Liver (tissue), 9 donors: ENCODE measurements around the gene ALMS1. TPM values are rescaled to one million over a fixed set of nuclear protein-coding genes. Genes with fewer than 3 reads are reported as not detected.

ENCODE experiments used
- DNase-seq: peaks from one replicate; pipeline ENCODE4 v3.0.0-alpha.2; 2017; ENCODE audit warnings: low spot score
- H3K27ac ChIP-seq, 2 donors: one replicate each; pipeline ENCODE4 v1.7.0; 2013; ENCODE audit warnings: inconsistent platforms in 2 of 2, low read length in 2 of 2, control low read depth in 1 of 2, low read depth in 1 of 2, mild to moderate bottlenecking in 1 of 2
- H3K27me3 ChIP-seq, 4 donors: one replicate each; pipeline versions ENCODE4 v1.6.1 to v1.7.0; 2013; ENCODE audit warnings: low read length in 3 of 4, inconsistent platforms in 1 of 4, mild to moderate bottlenecking in 1 of 4, moderate library complexity in 1 of 4; ENCODE audit not compliant: control insufficient read depth in 4 of 4, insufficient read depth in 4 of 4
- H3K36me3 ChIP-seq, 4 donors: one replicate each; pipeline versions ENCODE4 v1.6.1 to v1.7.0; 2013; ENCODE audit warnings: low read length in 3 of 4, mild to moderate bottlenecking in 3 of 4, low read depth in 1 of 4, moderate library complexity in 1 of 4; ENCODE audit not compliant: control insufficient read depth in 4 of 4, insufficient read depth in 3 of 4
- H3K4me1 ChIP-seq, 4 donors: one replicate each; pipeline versions ENCODE4 v1.6.1 to v1.7.0; 2013; ENCODE audit warnings: low read length in 3 of 4, mild to moderate bottlenecking in 3 of 4, moderate library complexity in 1 of 4; ENCODE audit not compliant: control insufficient read depth in 4 of 4, insufficient read depth in 4 of 4
- H3K4me3 ChIP-seq, 3 donors: one replicate each; pipeline versions ENCODE4 v1.6.1 to v1.7.0; 2013; ENCODE audit warnings: low read length in 3 of 3, control low read depth in 1 of 3, low read depth in 1 of 3, mild to moderate bottlenecking in 1 of 3
- H3K9ac ChIP-seq, 2 donors: one replicate each; pipeline ENCODE4 v1.7.0; 2013; ENCODE audit warnings: low read length in 2 of 2, mild to moderate bottlenecking in 2 of 2, moderate library complexity in 2 of 2, control low read depth in 1 of 2, low read depth in 1 of 2
- H3K9me3 ChIP-seq, 4 donors: one replicate each; pipeline versions ENCODE4 v1.6.1 to v1.7.0; 2013; ENCODE audit warnings: low read length in 3 of 4; ENCODE audit not compliant: control insufficient read depth in 4 of 4
- ATF3 ChIP-seq: IDR thresholded peaks from 2 replicates; pipeline ENCODE4 v1.6.1; 2016; ENCODE audit warnings: antibody characterized with exemption
- EGR1 ChIP-seq, 2 donors: IDR thresholded peaks; 2 replicates each; pipeline ENCODE4 v1.6.1; 2016 to 2018; ENCODE audit warnings: antibody characterized with exemption in 2 of 2, low read depth in 2 of 2
- FOXA1 ChIP-seq: IDR thresholded peaks from 2 replicates; pipeline ENCODE4 v1.6.1; 2016; ENCODE audit warnings: antibody characterized with exemption
- FOXA2 ChIP-seq: IDR thresholded peaks from 2 replicates; pipeline ENCODE4 v1.6.1; 2016; ENCODE audit warnings: antibody characterized with exemption
- GABPA ChIP-seq, 2 donors: IDR thresholded peaks in 1 of 2; conservative IDR thresholded peaks in 1 of 2; 2 replicates each; pipeline ENCODE4 v1.6.1; 2016; ENCODE audit warnings: antibody characterized with exemption in 2 of 2, mild to moderate bottlenecking in 1 of 2, moderate library complexity in 1 of 2
- HNF4A ChIP-seq, 2 donors: conservative IDR thresholded peaks; 2 replicates each; pipeline ENCODE4 v1.6.1; 2016; ENCODE audit warnings: antibody characterized with exemption in 2 of 2, mild to moderate bottlenecking in 2 of 2
- HNF4G ChIP-seq: IDR thresholded peaks from 2 replicates; pipeline ENCODE4 v1.6.1; 2016; ENCODE audit warnings: antibody characterized with exemption
- JUND ChIP-seq, 2 donors: IDR thresholded peaks; 2 replicates each; pipeline ENCODE4 v1.6.1; 2016; ENCODE audit warnings: antibody characterized with exemption in 2 of 2
- MAX ChIP-seq: IDR thresholded peaks from 2 replicates; pipeline ENCODE4 v1.6.1; 2016; ENCODE audit warnings: antibody characterized with exemption
- NR2F2 ChIP-seq: IDR thresholded peaks from 2 replicates; pipeline ENCODE4 v1.6.1; 2016; ENCODE audit warnings: antibody characterized with exemption
- RAD21 ChIP-seq, 2 donors: IDR thresholded peaks; 2 replicates each; pipeline ENCODE4 v1.6.1; 2016; ENCODE audit warnings: antibody characterized with exemption in 2 of 2, mild to moderate bottlenecking in 2 of 2
- RXRA ChIP-seq, 2 donors: IDR thresholded peaks; 2 replicates each; pipeline ENCODE4 v1.6.1; 2017 to 2018; ENCODE audit warnings: antibody characterized with exemption in 2 of 2, mild to moderate bottlenecking in 1 of 2
- SP1 ChIP-seq: IDR thresholded peaks from 2 replicates; pipeline ENCODE4 v1.6.1; 2018; ENCODE audit warnings: antibody characterized with exemption, mild to moderate bottlenecking
- YY1 ChIP-seq: IDR thresholded peaks from 2 replicates; pipeline ENCODE4 v1.6.1; 2016; ENCODE audit warnings: antibody characterized with exemption, mild to moderate bottlenecking
- WGBS: extraction: QIAGEN DNeasy Blood & Tissue Kit; methylation state at CpG from one replicate; pipeline ENCODE4 v1.1.7; 2013; 5-methylcytosine and 5-hydroxymethylcytosine counted together
- polyA plus RNA-seq, 2 donors: library from polyadenylated mRNA; stranded (reverse) in 1 of 2; unstranded in 1 of 2; fragments of 200-250 nt in 1 of 2; fragments of >200 nt in 1 of 2; fragmentation: Nextera tagmentation in 1 of 2; extraction: Ambion mirVana in 1 of 2; gene quantifications; one replicate each; pipeline versions ENCODE4 v1.2.1 to v1.2.3, GENCODE V29; 2013 to 2015
- total RNA-seq, 2 donors: library from RNA; depleted of rRNA; stranded (reverse); fragments of >200 nt; gene quantifications; one replicate each; pipeline ENCODE4 v1.2.3, GENCODE V29; 2014
- TF ChIP-seq, protein P1 (sequence below): IDR thresholded peaks from 2 replicates; pipeline ENCODE4 v1.6.1; 2016; ENCODE audit warnings: antibody characterized with exemption
- TF ChIP-seq, protein P2 (sequence below): fragments of 150-350 bp; IDR thresholded peaks from 2 replicates; pipeline ENCODE4 v1.5.1; 2017; ENCODE audit warnings: improper control_type of control experiment, low read depth, low read length; ENCODE audit not compliant: missing input control
- donor health status: healthy.
- donor health status: healthy.
- donor health status: healthy.
- donor health status: healthy.
- donor health status: healthy.

ALMS1 gene
- total and polyA plus RNA-seq, 4 donors: 2.1 to 18.3 (median 7.0) TPM

- Histone ChIP-seq H3K4me1 (no peaks in the 10 kb centered on the region), H3K4me3 (no peak overlapping the region), H3K27me3 (no peaks in the 10 kb centered on the region), H3K27ac (no peak overlapping the region), H3K36me3 (no peaks in the 10 kb centered on the region), H3K9ac (no peak overlapping the region), H3K9me3 (no peaks in the 10 kb centered on the region)
- DNase-seq: no peak
- TF ChIP-seq ATF3: no peak
- WGBS: 90% methylated on average over 1 of the region's 1 CpG
These were observed 19.6 kb upstream of the ALMS1 start for GRCh38 chr2:73366060-73366459.

- Histone ChIP-seq H3K27me3 (no peaks in the 10 kb centered on the region), H3K9me3 (no peaks in the 10 kb centered on the region), H3K9ac (no peak overlapping the region), H3K36me3 (no peaks in the 10 kb centered on the region), H3K4me3 (no peak overlapping the region), H3K27ac (no peak overlapping the region), H3K4me1 (no peaks in the 10 kb centered on the region)
- TF ChIP-seq FOXA1 (no peak), HNF4A (conservative IDR thresholded peaks at IDR 0.05) (no peak), RAD21 (IDR thresholded peaks at IDR 0.05) (no peak), GABPA (IDR thresholded peaks at IDR 0.05 in 1 of 2, conservative IDR thresholded peaks at IDR 0.05 in 1 of 2) (no peak), FOXA2 (no peak), HNF4G (no peak)
- WGBS: 75% methylated on average over 2 of the region's 2 CpGs
- no peak for DNase-seq
These were observed 16.9 kb upstream of the ALMS1 start for GRCh38 chr2:73368781-73369180.

GRCh38 chr2:73370348-73370747 lies 15.3 kb upstream of the ALMS1 start:
- H3K4me3 ChIP-seq: no peak overlapping the region
- WGBS: 71% methylated on average over 3 of the region's 3 CpGs
- no peak overlapping the region for H3K9ac ChIP-seq
- H3K36me3 ChIP-seq: no peaks in the 10 kb centered on the region
- no peaks in the 10 kb centered on the region for H3K9me3 ChIP-seq
- no peak overlapping the region for H3K27ac ChIP-seq
- no peaks in the 10 kb centered on the region for H3K27me3 ChIP-seq
- no peak for DNase-seq
- H3K4me1 ChIP-seq: no peaks in the 10 kb centered on the region
- TF ChIP-seq, protein P1, sequence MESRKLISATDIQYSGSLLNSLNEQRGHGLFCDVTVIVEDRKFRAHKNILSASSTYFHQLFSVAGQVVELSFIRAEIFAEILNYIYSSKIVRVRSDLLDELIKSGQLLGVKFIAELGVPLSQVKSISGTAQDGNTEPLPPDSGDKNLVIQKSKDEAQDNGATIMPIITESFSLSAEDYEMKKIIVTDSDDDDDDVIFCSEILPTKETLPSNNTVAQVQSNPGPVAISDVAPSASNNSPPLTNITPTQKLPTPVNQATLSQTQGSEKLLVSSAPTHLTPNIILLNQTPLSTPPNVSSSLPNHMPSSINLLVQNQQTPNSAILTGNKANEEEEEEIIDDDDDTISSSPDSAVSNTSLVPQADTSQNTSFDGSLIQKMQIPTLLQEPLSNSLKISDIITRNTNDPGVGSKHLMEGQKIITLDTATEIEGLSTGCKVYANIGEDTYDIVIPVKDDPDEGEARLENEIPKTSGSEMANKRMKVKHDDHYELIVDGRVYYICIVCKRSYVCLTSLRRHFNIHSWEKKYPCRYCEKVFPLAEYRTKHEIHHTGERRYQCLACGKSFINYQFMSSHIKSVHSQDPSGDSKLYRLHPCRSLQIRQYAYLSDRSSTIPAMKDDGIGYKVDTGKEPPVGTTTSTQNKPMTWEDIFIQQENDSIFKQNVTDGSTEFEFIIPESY: no peak
- TF ChIP-seq YY1: no peak
- no peak for TF ChIP-seq RAD21 (IDR thresholded peaks at IDR 0.05)
- no peak for TF ChIP-seq ATF3
- no peak for TF ChIP-seq NR2F2
- TF ChIP-seq FOXA2: no peak
- TF ChIP-seq FOXA1: no peak
- no peak for TF ChIP-seq HNF4G
- TF ChIP-seq, protein P2, sequence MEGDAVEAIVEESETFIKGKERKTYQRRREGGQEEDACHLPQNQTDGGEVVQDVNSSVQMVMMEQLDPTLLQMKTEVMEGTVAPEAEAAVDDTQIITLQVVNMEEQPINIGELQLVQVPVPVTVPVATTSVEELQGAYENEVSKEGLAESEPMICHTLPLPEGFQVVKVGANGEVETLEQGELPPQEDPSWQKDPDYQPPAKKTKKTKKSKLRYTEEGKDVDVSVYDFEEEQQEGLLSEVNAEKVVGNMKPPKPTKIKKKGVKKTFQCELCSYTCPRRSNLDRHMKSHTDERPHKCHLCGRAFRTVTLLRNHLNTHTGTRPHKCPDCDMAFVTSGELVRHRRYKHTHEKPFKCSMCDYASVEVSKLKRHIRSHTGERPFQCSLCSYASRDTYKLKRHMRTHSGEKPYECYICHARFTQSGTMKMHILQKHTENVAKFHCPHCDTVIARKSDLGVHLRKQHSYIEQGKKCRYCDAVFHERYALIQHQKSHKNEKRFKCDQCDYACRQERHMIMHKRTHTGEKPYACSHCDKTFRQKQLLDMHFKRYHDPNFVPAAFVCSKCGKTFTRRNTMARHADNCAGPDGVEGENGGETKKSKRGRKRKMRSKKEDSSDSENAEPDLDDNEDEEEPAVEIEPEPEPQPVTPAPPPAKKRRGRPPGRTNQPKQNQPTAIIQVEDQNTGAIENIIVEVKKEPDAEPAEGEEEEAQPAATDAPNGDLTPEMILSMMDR: no peak
- TF ChIP-seq SP1: no peak
- TF ChIP-seq MAX: no peak
- TF ChIP-seq GABPA (IDR thresholded peaks at IDR 0.05 in 1 of 2, conservative IDR thresholded peaks at IDR 0.05 in 1 of 2): no peak
- no peak for TF ChIP-seq RXRA (IDR thresholded peaks at IDR 0.05)
- TF ChIP-seq EGR1 (IDR thresholded peaks at IDR 0.05; ENCODE audit: low read depth in 2 of 2): no peak
- no peak for TF ChIP-seq HNF4A (conservative IDR thresholded peaks at IDR 0.05)
- no peak for TF ChIP-seq JUND (IDR thresholded peaks at IDR 0.05)
